Stomach (tissue), 9 donors: ENCODE results near the gene KCNT1. TPM values are rescaled to one million over a fixed set of nuclear protein-coding genes. Genes with fewer than 3 reads are reported as not detected.

Source experiments
- DNase-seq, 2 donors: peaks; one replicate each; pipeline versions ENCODE4 v3.0.0 to v3.0.0-alpha.2; 2013 to 2019
- H3K27ac ChIP-seq, 5 donors: fragments of 200-600 bp in 4 of 5; sonication (generic) in 4 of 5; one replicate each; pipeline ENCODE4 v1.5.1; 2013 to 2019; ENCODE audit warnings: mild to moderate bottlenecking in 1 of 5, moderate library complexity in 1 of 5
- H3K27me3 ChIP-seq, 3 donors: fragments of 200-600 bp; sonication (generic); one replicate each; pipeline ENCODE4 v1.5.1; 2017 to 2019; ENCODE audit warnings: mixed run types in 1 of 3
- H3K36me3 ChIP-seq, 4 donors: fragments of 200-600 bp; sonication (generic); 1 replicate in 3 of 4; 2 replicates in 1 of 4; pipeline ENCODE4 v1.5.1; 2016 to 2019
- H3K4me1 ChIP-seq, 4 donors: fragments of 200-600 bp; sonication (generic); one replicate each; pipeline ENCODE4 v1.5.1; 2016 to 2019
- H3K4me3 ChIP-seq, 4 donors: fragments of 200-600 bp; sonication (generic) in 3 of 4; one replicate each; pipeline ENCODE4 v1.5.1; 2016 to 2019; ENCODE audit warnings: mild to moderate bottlenecking in 1 of 4
- H3K9me3 ChIP-seq, 4 donors: fragments of 200-600 bp; sonication (generic); one replicate each; pipeline ENCODE4 v1.5.1; 2016 to 2019
- EP300 ChIP-seq: sonication (generic); formaldehyde crosslinking; IDR thresholded peaks from one replicate; pipeline ENCODE4 v1.6.1; 2017; ENCODE audit warnings: antibody characterized with exemption
- POLR2A ChIP-seq, 4 donors: fragments of 450-650 bp; IDR thresholded peaks; one replicate each; pipeline ENCODE4 v1.6.1; 2016; ENCODE audit warnings: antibody characterized with exemption in 4 of 4, control low read depth in 2 of 4, mild to moderate bottlenecking in 1 of 4, moderate library complexity in 1 of 4
- POLR2AphosphoS5 ChIP-seq, 3 donors: sonication (generic); formaldehyde crosslinking; IDR thresholded peaks; one replicate each; pipeline ENCODE4 v1.6.1; 2016; ENCODE audit warnings: antibody characterized with exemption in 3 of 3
- WGBS, 5 donors: extraction: QIAGEN DNeasy Blood & Tissue Kit in 3 of 5; methylation state at CpG; one replicate each; pipeline versions ENCODE4 v1.1.5 to v1.1.7; 2013 to 2018; 5-methylcytosine and 5-hydroxymethylcytosine counted together
- intact Hi-C: fragments of 100-400 bp; cut with DNase I; formaldehyde crosslinking; loops from one replicate; pipeline ENCODE4 v1.15.1; 2023; ENCODE audit warnings: low total_unique reads
- polyA plus RNA-seq, 3 donors: library from polyadenylated mRNA; stranded (reverse); fragments of 200-250 nt; gene quantifications; one replicate each; pipeline ENCODE4 v1.2.3, GENCODE V29; 2013
- total RNA-seq, 5 donors: library from RNA; depleted of rRNA; stranded (reverse); fragments of >200 nt; gene quantifications; one replicate each; pipeline versions ENCODE4 v1.1.0 to v1.2.3, GENCODE V29; 2014 to 2016
- TF ChIP-seq, protein P1 (sequence below), 7 experiments: fragments of 450-650 bp in 4 of 7; fragments of 200-600 bp in 3 of 7; sonication (generic) in 3 of 7; IDR thresholded peaks; one replicate each; pipeline ENCODE4 v1.5.1; 2016 to 2019; ENCODE audit warnings: antibody characterized with exemption in 7 of 7, control low read depth in 2 of 7, mild to moderate bottlenecking in 1 of 7
- donor health status: healthy with polysubstance abuse.
- donor health status: Bipolar disorder and iron deficiency.
- donor health status: healthy.

The KCNT1 gene
- total and polyA plus RNA-seq, 8 donors = 0.10 to 12.9 (median 0.37) TPM; not detected in 4

DNA sequence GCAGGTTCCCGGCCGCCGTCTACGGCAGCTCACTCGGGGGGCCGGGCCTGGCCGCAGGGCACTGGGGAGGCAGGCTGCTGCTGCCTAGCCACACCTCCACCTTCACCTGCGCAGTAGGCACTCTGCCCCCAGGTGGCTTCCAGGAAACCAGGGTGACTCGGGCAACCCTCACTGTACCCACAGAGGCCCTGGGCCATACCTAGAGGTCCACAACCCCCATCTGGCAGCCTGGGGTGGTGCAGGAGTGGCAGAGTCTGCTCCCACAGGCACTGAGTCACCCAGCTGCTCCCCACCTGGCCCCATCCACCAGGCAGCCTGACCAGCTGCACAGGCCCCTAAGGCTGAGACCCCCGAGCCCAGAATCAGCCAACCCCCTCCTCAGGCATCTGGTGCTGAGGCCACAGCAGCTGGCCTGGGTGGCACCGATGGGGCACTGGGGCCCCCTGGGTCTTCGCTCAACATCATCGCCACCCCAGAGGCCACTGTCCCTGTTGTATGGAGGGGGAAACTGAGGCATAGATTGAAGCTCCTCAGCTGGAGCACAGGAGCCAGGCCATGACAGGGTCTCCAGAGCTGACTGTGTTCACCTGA is 70.2 kb downstream of the KCNT1 start:
- intact Hi-C loops = no loop called here
- WGBS, 5 donors = 82 to 91% (median 87%) methylated on average over 9 to 13 of the region's 13 CpGs
- no peak for DNase-seq

GRCh38 chr9:135772702-135773493 is 70.9 kb downstream of the KCNT1 start:
- peaks cover 0 to 50% (median 0%) of the 10 kb centered on the region in 3 donors for H3K27me3 ChIP-seq
- no peak for DNase-seq
- H3K36me3 ChIP-seq = no peaks in the 10 kb centered on the region
- WGBS, 5 donors = 65 to 69% (median 66%) methylated on average over 2 to 36 of the region's 36 CpGs
- TF ChIP-seq POLR2A (IDR thresholded peaks at IDR 0.05) (no peak), EP300 (no peak), POLR2AphosphoS5 (IDR thresholded peaks at IDR 0.05) (no peak)
- TF ChIP-seq, protein P1, sequence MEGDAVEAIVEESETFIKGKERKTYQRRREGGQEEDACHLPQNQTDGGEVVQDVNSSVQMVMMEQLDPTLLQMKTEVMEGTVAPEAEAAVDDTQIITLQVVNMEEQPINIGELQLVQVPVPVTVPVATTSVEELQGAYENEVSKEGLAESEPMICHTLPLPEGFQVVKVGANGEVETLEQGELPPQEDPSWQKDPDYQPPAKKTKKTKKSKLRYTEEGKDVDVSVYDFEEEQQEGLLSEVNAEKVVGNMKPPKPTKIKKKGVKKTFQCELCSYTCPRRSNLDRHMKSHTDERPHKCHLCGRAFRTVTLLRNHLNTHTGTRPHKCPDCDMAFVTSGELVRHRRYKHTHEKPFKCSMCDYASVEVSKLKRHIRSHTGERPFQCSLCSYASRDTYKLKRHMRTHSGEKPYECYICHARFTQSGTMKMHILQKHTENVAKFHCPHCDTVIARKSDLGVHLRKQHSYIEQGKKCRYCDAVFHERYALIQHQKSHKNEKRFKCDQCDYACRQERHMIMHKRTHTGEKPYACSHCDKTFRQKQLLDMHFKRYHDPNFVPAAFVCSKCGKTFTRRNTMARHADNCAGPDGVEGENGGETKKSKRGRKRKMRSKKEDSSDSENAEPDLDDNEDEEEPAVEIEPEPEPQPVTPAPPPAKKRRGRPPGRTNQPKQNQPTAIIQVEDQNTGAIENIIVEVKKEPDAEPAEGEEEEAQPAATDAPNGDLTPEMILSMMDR (IDR thresholded peaks at IDR 0.05) = no peak
- no peaks in the 10 kb centered on the region for H3K4me1 ChIP-seq
- no peak overlapping the region for H3K4me3 ChIP-seq
- no peaks in the 10 kb centered on the region for H3K9me3 ChIP-seq
- no peak overlapping the region for H3K27ac ChIP-seq
- intact Hi-C loops = no loop called here

More for the DNA sequence above, 70.2 kb downstream of the KCNT1 start:
- Histone ChIP-seq H3K9me3 (peaks cover 0 to 3% (median under 1%) of the 10 kb centered on the region in 4 donors), H3K4me3 (no peak overlapping the region), H3K4me1 (no peaks in the 10 kb centered on the region), H3K36me3 (no peaks in the 10 kb centered on the region), H3K27ac (no peak overlapping the region), H3K27me3 (peaks cover 0 to 50% (median 0%) of the 10 kb centered on the region in 3 donors)
- no peak for TF ChIP-seq POLR2A (IDR thresholded peaks at IDR 0.05)
- TF ChIP-seq POLR2AphosphoS5 (IDR thresholded peaks at IDR 0.05) = no peak
- no peak for TF ChIP-seq EP300
- TF ChIP-seq, protein P1 (IDR thresholded peaks at IDR 0.05) = no peak

DNA sequence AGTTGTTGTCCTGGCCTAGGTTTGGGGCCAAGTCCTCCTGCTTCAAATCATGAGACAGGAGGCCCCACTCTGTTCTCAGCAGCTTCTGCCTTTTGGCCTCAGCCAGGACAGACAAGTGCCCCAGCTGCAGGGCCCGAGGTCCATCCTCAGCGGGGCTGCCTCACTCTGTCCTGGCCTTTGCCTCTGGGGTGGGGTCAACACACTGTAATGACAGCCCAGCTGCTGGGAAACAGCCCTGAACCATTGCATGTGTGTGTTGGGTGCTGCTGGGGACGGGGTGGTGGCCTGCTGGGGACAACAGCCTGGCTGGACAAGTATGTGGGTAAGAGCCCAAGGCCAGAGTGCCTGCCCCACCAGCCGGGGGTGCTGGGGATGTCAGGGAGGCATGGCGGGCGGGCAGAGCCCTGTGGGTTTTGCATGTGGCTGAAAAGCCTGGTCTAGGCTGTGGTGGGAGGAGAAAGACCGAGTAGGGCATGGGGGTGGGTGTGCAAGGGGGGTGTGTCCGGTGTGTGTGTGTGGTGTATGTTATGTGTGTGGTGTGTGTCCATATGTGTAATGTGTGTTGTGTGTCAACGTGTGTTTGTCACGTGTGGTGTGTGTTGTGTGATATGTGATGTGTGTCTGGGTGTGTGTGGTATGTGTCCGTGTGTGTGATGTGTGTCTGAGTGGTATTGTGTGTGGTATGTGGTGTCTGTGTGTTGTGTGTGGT is 71.7 kb downstream of the KCNT1 start:
- Histone ChIP-seq H3K36me3 (no peaks in the 10 kb centered on the region), H3K4me3 (no peak overlapping the region), H3K4me1 (no peaks in the 10 kb centered on the region), H3K9me3 (no peaks in the 10 kb centered on the region), H3K27me3 (peaks cover 0 to 57% (median 0%) of the 10 kb centered on the region in 3 donors), H3K27ac (no peak overlapping the region)
- DNase-seq = no peak
- intact Hi-C loops = no loop called here
- 70 to 80% (median 77%) methylated on average over 11 of the region's 11 CpGs for whole genome bisulfite sequencing, 5 donors
- TF ChIP-seq POLR2A (IDR thresholded peaks at IDR 0.05) (no peak), EP300 (no peak), POLR2AphosphoS5 (IDR thresholded peaks at IDR 0.05) (no peak)
- TF ChIP-seq, protein P1 (IDR thresholded peaks at IDR 0.05) = no peak

GRCh38 chr9:135774239-135774747 is 72.3 kb downstream of the KCNT1 start:
- intact Hi-C loops = no loop called here
- Histone ChIP-seq H3K4me1 (no peaks in the 10 kb centered on the region), H3K9me3 (no peaks in the 10 kb centered on the region), H3K27ac (no peak overlapping the region), H3K27me3 (peaks cover 0 to 63% (median 0%) of the 10 kb centered on the region in 3 donors), H3K36me3 (no peaks in the 10 kb centered on the region), H3K4me3 (no peak overlapping the region)
- WGBS, 5 donors = 85 to 90% (median 88%) methylated on average over 15 of the region's 15 CpGs
- TF ChIP-seq EP300 = no peak
- TF ChIP-seq POLR2A (IDR thresholded peaks at IDR 0.05) = no peak
- no peak for TF ChIP-seq POLR2AphosphoS5 (IDR thresholded peaks at IDR 0.05)
- TF ChIP-seq, protein P1 (IDR thresholded peaks at IDR 0.05) = no peak
- DNase-seq = no peak
